Measurements from ENCODE around the gene RHBDF2.

- TF ChIP-seq CTCF (IDR thresholded peaks at IDR 0.05) (no peak), POLR2A (IDR thresholded peaks at IDR 0.05) (no peak)
Observed at GRCh38 chr17:76504117-76504516, 2.9 kb upstream of the RHBDF2 start.

All from testis (tissue), 2 donors.